Panc1 (cell line): Measurements from ENCODE around the gene ISCA1. TPM values are rescaled to one million over a fixed set of nuclear protein-coding genes. Genes with fewer than 3 reads are reported as not detected.

Experiments
- ATAC-seq: fragments of 200-7000 bp; cut with Tn5 transposase; 2 replicates; pipeline ENCODE4 v1.9.1; 2020; ENCODE audit warnings: mild to moderate bottlenecking, moderate library complexity
- BruUV-seq: library from RNA; stranded (reverse); fragments of 400-500 nt; replicated peaks from 2 replicates; lab custom pipeline; 2021; lab: Mats Ljungman, UMichigan
- CTCF ChIA-PET: fragments of 300-600 bp; sonication (Branson Sonifier 250); formaldehyde crosslinking; loops from one replicate; lab custom pipeline; 2022; ENCODE audit warnings: antibody characterized with exemption; lab: Charles Lee
- POLR2A ChIA-PET: fragments of 300-600 bp; sonication (Branson Sonifier 250); formaldehyde crosslinking; loops from one replicate; lab custom pipeline; 2022; ENCODE audit warnings: antibody characterized with exemption; lab: Charles Lee
- DNase-seq: peaks from one replicate; pipeline ENCODE4 v3.0.0-alpha.2; 2010; ENCODE audit warnings: low read depth, low spot score
- H3K27ac ChIP-seq: 2 replicates; pipeline ENCODE4 v1.5.1; 2011; ENCODE audit warnings: mild to moderate bottlenecking, low read length, inconsistent platforms
- H3K27me3 ChIP-seq: fragments of 200-500 bp; sonication (Bioruptor generic); 2 replicates; pipeline ENCODE4 v1.6.0; 2014; ENCODE audit warnings: low read length, inconsistent platforms; ENCODE audit not compliant: control insufficient read depth, insufficient read depth
- H3K36me3 ChIP-seq: fragments of 200-500 bp; sonication (Bioruptor generic); 2 replicates; pipeline ENCODE4 v1.5.1; 2014; ENCODE audit warnings: inconsistent platforms, mild to moderate bottlenecking, low read length, moderate library complexity; ENCODE audit not compliant: control insufficient read depth, insufficient read depth
- H3K4me1 ChIP-seq: 2 replicates; pipeline ENCODE4 v1.5.1; 2011; ENCODE audit warnings: inconsistent platforms, mild to moderate bottlenecking, low read length, moderate library complexity; ENCODE audit not compliant: control insufficient read depth, insufficient read depth
- H3K4me3 ChIP-seq, 2 experiments: 2 replicates each; pipeline ENCODE4 v1.5.1; 2011 to 2012; ENCODE audit warnings: low read depth in 2 of 2, low read length in 2 of 2, mild to moderate bottlenecking in 2 of 2, inconsistent platforms in 1 of 2, moderate library complexity in 1 of 2
- H3K9me3 ChIP-seq: fragments of 200-500 bp; sonication (Bioruptor generic); 2 replicates; pipeline ENCODE4 v1.5.1; 2014; ENCODE audit warnings: low read depth, mild to moderate bottlenecking, inconsistent platforms, low read length, moderate library complexity; ENCODE audit not compliant: control insufficient read depth, insufficient read depth
- POLR2AphosphoS5 ChIP-seq: IDR thresholded peaks from 2 replicates; pipeline ENCODE4 v1.6.1; 2012; ENCODE audit warnings: mild to moderate bottlenecking, low read depth, low read length, moderate library complexity
- REST ChIP-seq, 2 experiments: IDR thresholded peaks; 2 replicates each; pipeline ENCODE4 v1.6.1; 2011 to 2012; ENCODE audit warnings: low read depth in 2 of 2, control low read depth in 1 of 2, low read length in 1 of 2, mild to moderate bottlenecking in 1 of 2, moderate library complexity in 1 of 2; ENCODE audit not compliant: insufficient read depth in 1 of 2
- SIN3A ChIP-seq: IDR thresholded peaks from 2 replicates; pipeline ENCODE4 v1.6.1; 2012; ENCODE audit warnings: low read depth, mild to moderate bottlenecking, low read length, moderate library complexity, borderline replicate concordance; ENCODE audit not compliant: insufficient read depth
- TCF7L2 ChIP-seq: IDR thresholded peaks from 2 replicates; pipeline ENCODE4 v1.6.1; 2011; ENCODE audit warnings: mild to moderate bottlenecking, low read depth, low read length, inconsistent platforms
- in situ Hi-C: cut with HindIII; loops from 2 replicates; pipeline ENCODE4 v1.10.0; 2016; ENCODE audit warnings: low sequenced_read_pairs, low pct_unique_long_range_greater_than_20kb
- intact Hi-C: fragments of 100-400 bp; cut with micrococcal nuclease; formaldehyde crosslinking; loops from one replicate; pipeline ENCODE4 v1.10.0; 2022; ENCODE audit not compliant: unreplicated experiment
- total RNA-seq: library from RNA; stranded (reverse); gene quantifications from one replicate; pipeline ENCODE4 v1.2.1, GENCODE V29; 2021; ENCODE audit not compliant: unreplicated experiment
- TF ChIP-seq, protein P1 (sequence below): fragments of 450-650 bp; IDR thresholded peaks from 2 replicates; pipeline ENCODE4 v1.5.1; 2017; ENCODE audit warnings: mild to moderate bottlenecking

ISCA1 gene
- total RNA-seq, 1 experiment from 2014 or later, result 19.9 TPM

DNA sequence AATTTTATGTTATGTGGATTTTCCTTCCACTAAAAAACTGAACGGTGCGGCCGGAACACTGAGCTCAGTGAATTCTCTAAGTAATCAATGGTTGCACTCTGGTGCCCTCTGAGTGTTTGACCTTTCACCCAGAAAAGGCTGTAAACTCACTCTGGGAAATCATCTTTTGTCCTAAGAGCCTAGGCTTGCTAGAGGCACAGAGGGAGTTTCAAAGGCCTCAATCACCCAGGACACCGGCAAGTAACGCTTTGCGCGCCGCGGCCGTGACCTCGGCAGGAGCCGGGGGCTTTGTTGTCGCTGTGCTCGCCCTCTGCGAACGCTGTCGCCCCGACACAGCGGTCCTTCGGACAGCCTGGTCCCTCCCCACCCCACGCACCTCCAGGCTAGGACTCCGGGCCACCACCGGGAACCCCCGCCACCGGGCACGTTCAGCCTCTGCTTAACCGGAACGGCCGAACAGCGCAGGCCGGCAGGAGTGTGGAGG, 703 bp downstream of the ISCA1 start:
- DNase-seq, result no peak
- TF ChIP-seq SIN3A (no peak), POLR2AphosphoS5 (no peak)
- ChIA-PET POLR2A (no interaction called here), CTCF (no interaction called here)
- in situ Hi-C loops (no loop called here), intact Hi-C loops (loop anchor here (2.0 kb wide), 1 partner anchor 15 kb away; no protein-coding TSS in a partner anchor)
- BruUV-seq, result no TSS peak
- Histone ChIP-seq H3K4me1 (peaks cover 4% of the 10 kb centered on the region; the same call in 1 of the 2 replicates), H3K9me3 (no peaks in the 10 kb centered on the region), H3K27ac (peak overlapping the region; percentile 87), H3K27me3 (no peaks in the 10 kb centered on the region), H3K36me3 (peaks cover 2% of the 10 kb centered on the region), H3K4me3 (peak overlapping the region; percentile 78 to 92)
- ATAC-seq, result peak; percentile 60

GRCh38 chr9:86280580-86280979, 1.8 kb downstream of the ISCA1 start:
- no peak for ATAC-seq
- in situ Hi-C loops, result no loop called here
- H3K36me3 ChIP-seq, result peaks cover 2% of the 10 kb centered on the region
- ChIA-PET POLR2A (no interaction called here), CTCF (no interaction called here)
- H3K27ac ChIP-seq, result no peak overlapping the region
- no peak for DNase-seq
- peaks cover 4% of the 10 kb centered on the region; the same call in 1 of the 2 replicates for H3K4me1 ChIP-seq
- TF ChIP-seq REST (IDR thresholded peaks at IDR 0.05; ENCODE audit: insufficient read depth in 1 of 2, low read depth in 2 of 2, low read length in 1 of 2) (no peak), POLR2AphosphoS5 (no peak), TCF7L2 (no peak), SIN3A (no peak)
- TF ChIP-seq, protein P1, sequence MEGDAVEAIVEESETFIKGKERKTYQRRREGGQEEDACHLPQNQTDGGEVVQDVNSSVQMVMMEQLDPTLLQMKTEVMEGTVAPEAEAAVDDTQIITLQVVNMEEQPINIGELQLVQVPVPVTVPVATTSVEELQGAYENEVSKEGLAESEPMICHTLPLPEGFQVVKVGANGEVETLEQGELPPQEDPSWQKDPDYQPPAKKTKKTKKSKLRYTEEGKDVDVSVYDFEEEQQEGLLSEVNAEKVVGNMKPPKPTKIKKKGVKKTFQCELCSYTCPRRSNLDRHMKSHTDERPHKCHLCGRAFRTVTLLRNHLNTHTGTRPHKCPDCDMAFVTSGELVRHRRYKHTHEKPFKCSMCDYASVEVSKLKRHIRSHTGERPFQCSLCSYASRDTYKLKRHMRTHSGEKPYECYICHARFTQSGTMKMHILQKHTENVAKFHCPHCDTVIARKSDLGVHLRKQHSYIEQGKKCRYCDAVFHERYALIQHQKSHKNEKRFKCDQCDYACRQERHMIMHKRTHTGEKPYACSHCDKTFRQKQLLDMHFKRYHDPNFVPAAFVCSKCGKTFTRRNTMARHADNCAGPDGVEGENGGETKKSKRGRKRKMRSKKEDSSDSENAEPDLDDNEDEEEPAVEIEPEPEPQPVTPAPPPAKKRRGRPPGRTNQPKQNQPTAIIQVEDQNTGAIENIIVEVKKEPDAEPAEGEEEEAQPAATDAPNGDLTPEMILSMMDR, result no peak
- intact Hi-C loops, result loop anchor here (2.0 kb wide), 1 partner anchor 14 kb away; no protein-coding TSS in a partner anchor
- no peak overlapping the region for H3K4me3 ChIP-seq
- H3K27me3 ChIP-seq, result no peaks in the 10 kb centered on the region
- H3K9me3 ChIP-seq, result no peaks in the 10 kb centered on the region
- no TSS peak for BruUV-seq

- Histone ChIP-seq H3K4me1 (peaks cover 4% of the 10 kb centered on the region; the same call in 1 of the 2 replicates), H3K27ac (no peak overlapping the region), H3K9me3 (no peaks in the 10 kb centered on the region), H3K4me3 (no peak overlapping the region), H3K36me3 (peaks cover 2% of the 10 kb centered on the region), H3K27me3 (no peaks in the 10 kb centered on the region)
- in situ Hi-C loops, result no loop called here
- TF ChIP-seq SIN3A (no peak), TCF7L2 (no peak), REST (IDR thresholded peaks at IDR 0.05; ENCODE audit: insufficient read depth in 1 of 2, low read depth in 2 of 2, low read length in 1 of 2) (no peak), POLR2AphosphoS5 (no peak)
- TF ChIP-seq, protein P1, result no peak
- CTCF ChIA-PET, result no interaction called here
- BruUV-seq, result no TSS peak
- ATAC-seq (no peak), DNase-seq (no peak)
- intact Hi-C loops, result loop anchor here (2.0 kb wide), 1 partner anchor 13 kb away; no protein-coding TSS in a partner anchor
- POLR2A ChIA-PET, result no interaction called here
Observed at GRCh38 chr9:86279839-86280238, 2.5 kb downstream of the ISCA1 start.
